Epithelial cell of esophagus (primary cell): Measurements from ENCODE around the gene RAMACL.

Source experiments
- DNase-seq: peaks from one replicate; pipeline ENCODE4 v3.0.0; 2010; ENCODE audit warnings: low read depth
- H3K4me3 ChIP-seq: 2 replicates; pipeline ENCODE4 v1.5.1; 2011; ENCODE audit warnings: mild to moderate bottlenecking, low read length, control low read depth
- CTCF ChIP-seq: IDR thresholded peaks from 2 replicates; pipeline ENCODE4 v1.5.1; 2011; ENCODE audit warnings: low read depth, mild to moderate bottlenecking, low read length, control low read depth, inconsistent platforms; ENCODE audit not compliant: insufficient read depth; ENCODE audit errors: missing control alignments

Gene RAMACL

GRCh38 chr6:166611631-166612030 is 25.2 kb upstream of the RAMACL start:
- no peak for DNase-seq
- no peak for TF ChIP-seq CTCF
- H3K4me3 ChIP-seq = no peak overlapping the region

- no peak overlapping the region for H3K4me3 ChIP-seq
- TF ChIP-seq CTCF = no peak
- DNase-seq = no peak
Measured at GRCh38 chr6:166610069-166610468, 23.6 kb upstream of the RAMACL start.

GRCh38 chr6:166608774-166609173 is 22.3 kb upstream of the RAMACL start:
- no peak overlapping the region for H3K4me3 ChIP-seq
- no peak for DNase-seq
- no peak for TF ChIP-seq CTCF

GRCh38 chr6:166605752-166606151 is 19.3 kb upstream of the RAMACL start:
- DNase-seq = no peak
- TF ChIP-seq CTCF = no peak
- H3K4me3 ChIP-seq = no peak overlapping the region

GRCh38 chr6:166604911-166605310 is 18.4 kb upstream of the RAMACL start:
- no peak for DNase-seq
- no peak for TF ChIP-seq CTCF
- H3K4me3 ChIP-seq = no peak overlapping the region

GRCh38 chr6:166604328-166604727 is 17.9 kb upstream of the RAMACL start:
- H3K4me3 ChIP-seq = no peak overlapping the region
- no peak for DNase-seq
- TF ChIP-seq CTCF = no peak

GRCh38 chr6:166603043-166603690 is 16.7 kb upstream of the RAMACL start:
- no peak for TF ChIP-seq CTCF
- no peak for DNase-seq
- no peak overlapping the region for H3K4me3 ChIP-seq
